Neural cell (in vitro differentiated cells): Measurements from ENCODE around the gene LRRC56. TPM values are rescaled to one million over a fixed set of nuclear protein-coding genes. Genes with fewer than 3 reads are reported as not detected.

ENCODE experiments used
- H2AFZ ChIP-seq: fragments of 200-600, 300-800 bp; sonication (generic), shearing (Covaris generic); 2 replicates; pipeline ENCODE4 v1.6.0; 2014; ENCODE audit warnings: low read depth, mild to moderate bottlenecking, antibody characterized with exemption, low read length, moderate library complexity
- H3F3A ChIP-seq: fragments of 200-600 bp; shearing (Covaris generic); 2 replicates; pipeline ENCODE4 v1.6.1; 2016; ENCODE audit warnings: mild to moderate bottlenecking, moderate library complexity, mixed read lengths, antibody characterized with exemption, low read length; ENCODE audit not compliant: insufficient read depth, poor library complexity, severe bottlenecking
- H3K27ac ChIP-seq: fragments of 200-600, 300-800 bp; sonication (generic), shearing (Covaris generic); 2 replicates; pipeline ENCODE4 v1.5.1; 2014; ENCODE audit warnings: mild to moderate bottlenecking, low read length, moderate library complexity
- H3K27me3 ChIP-seq: fragments of 300-800, 200-600 bp; sonication (generic), shearing (Covaris generic); 2 replicates; pipeline ENCODE4 v1.6.0; 2014; ENCODE audit warnings: mild to moderate bottlenecking, low read depth, low read length, moderate library complexity; ENCODE audit not compliant: insufficient read depth
- H3K36me3 ChIP-seq: fragments of 300-800, 200-600 bp; sonication (generic), shearing (Covaris generic); 2 replicates; pipeline ENCODE4 v1.5.1; 2014; ENCODE audit warnings: mild to moderate bottlenecking, antibody characterized with exemption, low read length, moderate library complexity; ENCODE audit not compliant: insufficient read depth
- H3K4me2 ChIP-seq: fragments of 300-800, 200-600 bp; sonication (generic), shearing (Covaris generic); 2 replicates; pipeline ENCODE4 v1.6.0; 2014; ENCODE audit warnings: mild to moderate bottlenecking, low read length
- H3K4me3 ChIP-seq: fragments of 300-800, 200-600 bp; sonication (generic), shearing (Covaris generic); 2 replicates; pipeline ENCODE4 v1.5.1; 2014; ENCODE audit warnings: mild to moderate bottlenecking, low read length, moderate library complexity
- H3K79me2 ChIP-seq: fragments of 200-600 bp; shearing (Covaris generic); replicated peaks from 2 replicates; pipeline ENCODE4 v1.6.0; 2014; ENCODE audit warnings: mild to moderate bottlenecking, low read length, moderate library complexity; ENCODE audit not compliant: insufficient read depth
- H3K9ac ChIP-seq: fragments of 300-800, 200-600 bp; sonication (generic), shearing (Covaris generic); 2 replicates; pipeline ENCODE4 v1.6.1; 2016; ENCODE audit warnings: mild to moderate bottlenecking, low read length, mixed read lengths
- H3K9me2 ChIP-seq: fragments of 200-600 bp; shearing (Covaris generic); 2 replicates; pipeline ENCODE4 v1.6.1; 2016; ENCODE audit warnings: mild to moderate bottlenecking, low read length, mixed read lengths; ENCODE audit not compliant: insufficient read depth
- H3K9me3 ChIP-seq: fragments of 200-600, 300-800 bp; sonication (generic), shearing (Covaris generic); 2 replicates; pipeline ENCODE4 v1.6.1; 2016; ENCODE audit warnings: mild to moderate bottlenecking, mixed run types, low read length, moderate library complexity, mixed read lengths
- H4K20me1 ChIP-seq: fragments of 200-600 bp; shearing (Covaris generic); 2 replicates; pipeline ENCODE4 v1.6.1; 2016; ENCODE audit warnings: mild to moderate bottlenecking, mixed run types; ENCODE audit not compliant: insufficient read depth
- EP300 ChIP-seq: fragments of 450-650 bp; conservative IDR thresholded peaks from 2 replicates; pipeline ENCODE4 v1.6.1; 2014; ENCODE audit warnings: antibody characterized with exemption, mild to moderate bottlenecking, moderate library complexity; ENCODE audit not compliant: poor library complexity, severe bottlenecking
- EZH2 ChIP-seq: fragments of 200-600, 300-800 bp; shearing (Covaris generic), sonication (generic); IDR thresholded peaks from 2 replicates; pipeline ENCODE4 v1.6.1; 2014; ENCODE audit warnings: antibody characterized with exemption, low read length, borderline replicate concordance, mild to moderate bottlenecking; ENCODE audit not compliant: insufficient read depth, poor library complexity, severe bottlenecking
- MXI1 ChIP-seq: fragments of 450-650 bp; conservative IDR thresholded peaks from 2 replicates; pipeline ENCODE4 v1.6.1; 2014; ENCODE audit warnings: antibody characterized with exemption, mild to moderate bottlenecking; ENCODE audit not compliant: poor library complexity, severe bottlenecking
- POLR2AphosphoS5 ChIP-seq: IDR thresholded peaks from 2 replicates; pipeline ENCODE4 v1.6.1; 2012
- RAD21 ChIP-seq: fragments of 450-650 bp; conservative IDR thresholded peaks from 2 replicates; pipeline ENCODE4 v1.6.1; 2014; ENCODE audit warnings: antibody characterized with exemption, mild to moderate bottlenecking, moderate library complexity
- SMC3 ChIP-seq: fragments of 450-650 bp; conservative IDR thresholded peaks from 2 replicates; pipeline ENCODE4 v1.6.1; 2014; ENCODE audit warnings: antibody characterized with exemption, mild to moderate bottlenecking, moderate library complexity; ENCODE audit not compliant: poor library complexity
- TAF1 ChIP-seq: IDR thresholded peaks from 2 replicates; pipeline ENCODE4 v1.6.1; 2012; ENCODE audit warnings: low read depth
- polyA plus RNA-seq: library from polyadenylated mRNA; depleted of rRNA; stranded (reverse); fragments of >200 nt; gene quantifications from 2 replicates; pipeline ENCODE4 v1.2.3, GENCODE V29; 2014
- TF ChIP-seq, protein P1 (sequence below): fragments of 450-650 bp; IDR thresholded peaks from 2 replicates; pipeline ENCODE4 v1.5.1; 2014; ENCODE audit warnings: antibody characterized with exemption, mild to moderate bottlenecking, moderate library complexity; ENCODE audit not compliant: poor library complexity, severe bottlenecking
- TF ChIP-seq, protein P2 (sequence below): IDR thresholded peaks from 2 replicates; pipeline ENCODE4 v1.6.1; 2012; ENCODE audit warnings: borderline replicate concordance

Gene LRRC56
- polyA plus RNA-seq, 1 donor from 2014 or later, result 0.76 TPM

DNA sequence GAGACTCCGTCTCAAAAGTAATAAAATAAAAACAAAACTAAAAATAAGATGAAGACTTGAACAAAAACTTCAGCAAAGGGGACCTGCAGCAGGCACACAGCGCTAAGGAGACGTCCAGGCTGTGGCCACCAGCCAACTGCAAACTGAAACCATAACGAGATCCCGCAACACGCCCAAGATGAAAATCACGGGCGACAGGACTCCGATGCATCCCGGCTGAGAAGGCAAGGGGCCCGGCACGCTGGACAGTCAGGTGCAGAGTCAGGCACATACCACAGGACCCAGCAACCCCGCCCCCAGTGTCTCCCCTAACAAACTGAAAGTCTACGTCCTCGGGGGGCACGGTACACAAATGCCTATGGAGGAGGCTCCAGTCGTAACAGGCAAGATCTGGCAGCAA is 11.1 kb upstream of the LRRC56 start:
- Histone ChIP-seq H3K9ac (no peak overlapping the region), H3K27ac (no peak overlapping the region), H3K9me3 (no peaks in the 10 kb centered on the region), H3K4me3 (no peak overlapping the region), H3K36me3 (no peaks in the 10 kb centered on the region), H3F3A (no peaks in the 10 kb centered on the region), H3K79me2 (no peaks in the 10 kb centered on the region), H3K27me3 (no peaks in the 10 kb centered on the region), H3K4me2 (no peak overlapping the region), H4K20me1 (no peaks in the 10 kb centered on the region), H2AFZ (no peak overlapping the region), H3K9me2 (no peaks in the 10 kb centered on the region)
- no peak for TF ChIP-seq EP300
- TF ChIP-seq SMC3, result no peak
- TF ChIP-seq, protein P1, sequence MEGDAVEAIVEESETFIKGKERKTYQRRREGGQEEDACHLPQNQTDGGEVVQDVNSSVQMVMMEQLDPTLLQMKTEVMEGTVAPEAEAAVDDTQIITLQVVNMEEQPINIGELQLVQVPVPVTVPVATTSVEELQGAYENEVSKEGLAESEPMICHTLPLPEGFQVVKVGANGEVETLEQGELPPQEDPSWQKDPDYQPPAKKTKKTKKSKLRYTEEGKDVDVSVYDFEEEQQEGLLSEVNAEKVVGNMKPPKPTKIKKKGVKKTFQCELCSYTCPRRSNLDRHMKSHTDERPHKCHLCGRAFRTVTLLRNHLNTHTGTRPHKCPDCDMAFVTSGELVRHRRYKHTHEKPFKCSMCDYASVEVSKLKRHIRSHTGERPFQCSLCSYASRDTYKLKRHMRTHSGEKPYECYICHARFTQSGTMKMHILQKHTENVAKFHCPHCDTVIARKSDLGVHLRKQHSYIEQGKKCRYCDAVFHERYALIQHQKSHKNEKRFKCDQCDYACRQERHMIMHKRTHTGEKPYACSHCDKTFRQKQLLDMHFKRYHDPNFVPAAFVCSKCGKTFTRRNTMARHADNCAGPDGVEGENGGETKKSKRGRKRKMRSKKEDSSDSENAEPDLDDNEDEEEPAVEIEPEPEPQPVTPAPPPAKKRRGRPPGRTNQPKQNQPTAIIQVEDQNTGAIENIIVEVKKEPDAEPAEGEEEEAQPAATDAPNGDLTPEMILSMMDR, result no peak
- TF ChIP-seq EZH2, result no peak
- no peak for TF ChIP-seq TAF1
- TF ChIP-seq RAD21, result no peak
- no peak for TF ChIP-seq MXI1
- TF ChIP-seq POLR2AphosphoS5, result no peak
- TF ChIP-seq, protein P2, sequence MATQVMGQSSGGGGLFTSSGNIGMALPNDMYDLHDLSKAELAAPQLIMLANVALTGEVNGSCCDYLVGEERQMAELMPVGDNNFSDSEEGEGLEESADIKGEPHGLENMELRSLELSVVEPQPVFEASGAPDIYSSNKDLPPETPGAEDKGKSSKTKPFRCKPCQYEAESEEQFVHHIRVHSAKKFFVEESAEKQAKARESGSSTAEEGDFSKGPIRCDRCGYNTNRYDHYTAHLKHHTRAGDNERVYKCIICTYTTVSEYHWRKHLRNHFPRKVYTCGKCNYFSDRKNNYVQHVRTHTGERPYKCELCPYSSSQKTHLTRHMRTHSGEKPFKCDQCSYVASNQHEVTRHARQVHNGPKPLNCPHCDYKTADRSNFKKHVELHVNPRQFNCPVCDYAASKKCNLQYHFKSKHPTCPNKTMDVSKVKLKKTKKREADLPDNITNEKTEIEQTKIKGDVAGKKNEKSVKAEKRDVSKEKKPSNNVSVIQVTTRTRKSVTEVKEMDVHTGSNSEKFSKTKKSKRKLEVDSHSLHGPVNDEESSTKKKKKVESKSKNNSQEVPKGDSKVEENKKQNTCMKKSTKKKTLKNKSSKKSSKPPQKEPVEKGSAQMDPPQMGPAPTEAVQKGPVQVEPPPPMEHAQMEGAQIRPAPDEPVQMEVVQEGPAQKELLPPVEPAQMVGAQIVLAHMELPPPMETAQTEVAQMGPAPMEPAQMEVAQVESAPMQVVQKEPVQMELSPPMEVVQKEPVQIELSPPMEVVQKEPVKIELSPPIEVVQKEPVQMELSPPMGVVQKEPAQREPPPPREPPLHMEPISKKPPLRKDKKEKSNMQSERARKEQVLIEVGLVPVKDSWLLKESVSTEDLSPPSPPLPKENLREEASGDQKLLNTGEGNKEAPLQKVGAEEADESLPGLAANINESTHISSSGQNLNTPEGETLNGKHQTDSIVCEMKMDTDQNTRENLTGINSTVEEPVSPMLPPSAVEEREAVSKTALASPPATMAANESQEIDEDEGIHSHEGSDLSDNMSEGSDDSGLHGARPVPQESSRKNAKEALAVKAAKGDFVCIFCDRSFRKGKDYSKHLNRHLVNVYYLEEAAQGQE, result no peak

DNA sequence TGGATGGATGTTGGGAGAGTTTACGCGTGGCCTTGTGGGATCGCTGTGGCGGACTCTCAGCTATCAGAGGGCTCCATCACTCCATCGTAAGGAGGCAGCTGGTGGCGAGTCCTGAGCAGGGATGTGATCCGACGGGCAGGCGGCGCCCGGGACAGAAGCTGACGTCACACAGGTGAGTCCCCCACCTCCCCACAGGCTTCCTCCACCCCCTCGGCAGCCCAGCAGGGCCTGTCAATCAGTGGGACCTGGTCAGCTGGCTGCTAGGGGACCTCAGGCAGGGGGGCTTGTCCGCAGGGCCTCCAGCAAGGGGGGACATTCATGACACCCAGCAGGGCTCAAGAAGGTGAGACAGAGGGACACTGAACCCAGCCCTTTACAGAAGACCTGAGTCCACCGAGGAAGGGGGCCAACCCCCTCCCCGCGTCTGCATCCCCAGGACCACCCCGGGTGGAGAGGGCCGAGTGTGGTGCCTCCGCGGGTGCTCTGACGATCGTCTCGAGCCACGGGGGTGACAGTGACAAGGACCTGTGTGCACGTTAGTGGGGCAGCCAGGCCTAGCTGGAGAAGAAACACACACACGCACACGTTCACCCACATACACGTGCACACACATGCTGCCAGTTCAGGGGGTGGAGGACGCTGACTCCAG is 9.0 kb upstream of the LRRC56 start:
- no peaks in the 10 kb centered on the region for H4K20me1 ChIP-seq
- H2AFZ ChIP-seq, result no peak overlapping the region
- H3K36me3 ChIP-seq, result no peaks in the 10 kb centered on the region
- TF ChIP-seq SMC3 (no peak), EZH2 (no peak), EP300 (no peak), TAF1 (no peak), MXI1 (no peak), RAD21 (no peak), POLR2AphosphoS5 (no peak)
- TF ChIP-seq, protein P2, result no peak
- TF ChIP-seq, protein P1, result no peak
- no peak overlapping the region for H3K9ac ChIP-seq
- H3K27me3 ChIP-seq, result no peaks in the 10 kb centered on the region
- H3K9me2 ChIP-seq, result no peaks in the 10 kb centered on the region
- H3K79me2 ChIP-seq, result no peaks in the 10 kb centered on the region
- no peaks in the 10 kb centered on the region for H3K9me3 ChIP-seq
- no peak overlapping the region for H3K4me2 ChIP-seq
- no peak overlapping the region for H3K4me3 ChIP-seq
- H3K27ac ChIP-seq, result no peak overlapping the region
- no peaks in the 10 kb centered on the region for H3F3A ChIP-seq
